Stimulated activated memory B cell treated with anti-CD40 and anti-IgM and Interleukin-4, amounts not matched to agents 10 μg/mL and 1 μg/mL and 100 μg/mL, for 72 hours (primary cell): ENCODE results near the gene ASTN2.

Experiments
- ATAC-seq: fragments of 150-1000 bp; cut with Tn5 transposase; 2 replicates; pipeline ENCODE4 v1.10.0; 2021
- H3K27ac Mint-ChIP-seq: one replicate; pipeline ENCODE4 v1.8.0; 2022; ENCODE audit warnings: mild to moderate bottlenecking, mixed read lengths
- H3K27me3 Mint-ChIP-seq: one replicate; pipeline ENCODE4 v1.8.0; 2022; ENCODE audit warnings: mixed read lengths
- H3K36me3 Mint-ChIP-seq: one replicate; pipeline ENCODE4 v1.8.0; 2022; ENCODE audit warnings: mixed read lengths
- H3K4me1 Mint-ChIP-seq: one replicate; pipeline ENCODE4 v1.8.0; 2022; ENCODE audit warnings: mixed read lengths
- H3K4me3 Mint-ChIP-seq: one replicate; pipeline ENCODE4 v1.8.0; 2022; ENCODE audit warnings: mild to moderate bottlenecking, moderate library complexity, mixed read lengths
- H3K9me3 Mint-ChIP-seq: one replicate; pipeline ENCODE4 v1.8.0; 2022; ENCODE audit warnings: mixed read lengths

ASTN2 gene

DNA sequence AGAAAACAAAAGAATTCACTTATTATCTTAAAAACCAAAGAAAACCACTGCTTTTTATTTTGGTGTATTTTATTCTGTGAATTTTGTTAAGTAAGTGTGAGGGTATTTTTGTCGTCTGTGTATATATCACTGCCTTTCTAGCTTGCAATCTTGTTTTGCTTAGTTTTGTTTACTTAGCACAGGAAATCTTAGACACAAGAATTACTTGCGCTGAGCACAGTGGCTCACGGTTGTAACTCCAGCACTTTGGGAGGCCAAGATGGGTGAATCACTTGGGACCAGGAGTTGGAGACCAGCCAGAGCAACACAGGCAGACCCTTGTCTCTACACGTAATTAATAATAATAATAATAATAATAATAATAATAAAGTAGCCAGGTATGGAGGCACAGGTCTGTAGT, 1030.9 kb downstream of the ASTN2 start:
- Mint-ChIP-seq H3K4me3 (no peak overlapping the region), H3K4me1 (peaks cover 6% of the 10 kb centered on the region), H3K36me3 (no peaks in the 10 kb centered on the region), H3K27me3 (no peaks in the 10 kb centered on the region), H3K9me3 (no peaks in the 10 kb centered on the region), H3K27ac (no peak overlapping the region)
- ATAC-seq: no peak

DNA sequence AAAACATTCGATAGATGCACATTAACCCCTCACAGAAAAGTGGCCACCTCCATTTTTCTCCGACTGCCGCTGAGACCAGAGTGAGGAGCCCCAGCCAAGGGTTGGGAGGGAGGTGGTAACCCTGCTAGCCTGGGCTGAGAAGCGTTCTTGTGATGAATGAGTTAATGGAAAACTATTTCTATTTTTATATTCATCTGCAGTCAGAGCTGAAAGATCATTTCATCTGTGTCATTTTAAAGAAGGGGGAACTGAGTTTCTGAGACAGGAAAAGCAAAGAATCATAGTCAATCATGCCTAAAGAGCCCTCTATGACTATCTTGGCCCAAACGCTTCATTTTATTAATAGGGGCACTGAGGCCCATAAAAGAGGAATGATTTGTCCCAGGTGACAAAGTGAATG, 1031.7 kb downstream of the ASTN2 start:
- Mint-ChIP-seq H3K4me1 (peaks cover 6% of the 10 kb centered on the region), H3K27ac (no peak overlapping the region), H3K36me3 (no peaks in the 10 kb centered on the region), H3K27me3 (no peaks in the 10 kb centered on the region), H3K4me3 (no peak overlapping the region), H3K9me3 (no peaks in the 10 kb centered on the region)
- ATAC-seq: peak; percentile 65

DNA sequence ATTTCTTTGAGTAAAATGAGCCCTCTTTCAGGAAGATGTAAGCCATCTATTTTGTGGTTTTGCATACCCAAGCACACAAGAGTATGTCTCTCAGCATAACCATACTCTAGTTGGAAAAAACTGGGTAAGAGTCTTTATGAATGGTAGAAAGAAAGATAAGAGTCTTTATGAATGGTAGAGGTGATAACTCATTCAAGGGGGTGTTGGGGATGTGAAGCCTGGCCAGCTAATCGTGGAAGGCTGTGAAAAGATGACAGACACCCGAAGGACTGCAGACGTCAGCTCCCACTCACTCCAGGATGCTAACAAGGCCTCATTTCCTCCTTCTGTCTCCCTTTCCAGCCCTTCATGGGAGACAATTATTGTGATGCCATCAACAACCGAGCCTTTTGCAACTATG, 1032.8 kb downstream of the ASTN2 start:
- H3K4me1 Mint-ChIP-seq: peaks cover 6% of the 10 kb centered on the region
- H3K27me3 Mint-ChIP-seq: no peaks in the 10 kb centered on the region
- H3K9me3 Mint-ChIP-seq: no peaks in the 10 kb centered on the region
- no peak overlapping the region for H3K27ac Mint-ChIP-seq
- no peak overlapping the region for H3K4me3 Mint-ChIP-seq
- no peaks in the 10 kb centered on the region for H3K36me3 Mint-ChIP-seq
- ATAC-seq: no peak

DNA sequence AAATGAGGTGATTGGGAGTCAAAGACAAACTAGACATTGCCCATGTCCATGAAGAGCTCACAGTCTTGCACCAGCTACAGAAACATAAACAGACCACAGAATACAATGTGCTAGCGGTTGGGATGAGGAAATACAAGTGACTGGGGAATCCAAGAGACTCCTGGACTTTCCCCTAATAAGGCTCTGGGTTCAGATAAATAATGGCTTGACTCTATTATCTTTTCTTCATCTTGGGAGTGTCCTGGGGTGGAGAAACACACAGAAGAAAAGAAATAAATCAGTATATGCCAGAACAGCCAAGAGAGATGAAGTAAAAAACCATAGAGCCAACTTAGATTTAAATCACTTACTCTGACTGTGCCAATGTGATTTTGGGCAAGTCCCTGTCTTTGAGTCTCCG, 1033.5 kb downstream of the ASTN2 start:
- Mint-ChIP-seq H3K4me1 (peaks cover 6% of the 10 kb centered on the region), H3K9me3 (no peaks in the 10 kb centered on the region), H3K27me3 (no peaks in the 10 kb centered on the region), H3K36me3 (no peaks in the 10 kb centered on the region), H3K27ac (no peak overlapping the region), H3K4me3 (no peak overlapping the region)
- no peak for ATAC-seq

DNA sequence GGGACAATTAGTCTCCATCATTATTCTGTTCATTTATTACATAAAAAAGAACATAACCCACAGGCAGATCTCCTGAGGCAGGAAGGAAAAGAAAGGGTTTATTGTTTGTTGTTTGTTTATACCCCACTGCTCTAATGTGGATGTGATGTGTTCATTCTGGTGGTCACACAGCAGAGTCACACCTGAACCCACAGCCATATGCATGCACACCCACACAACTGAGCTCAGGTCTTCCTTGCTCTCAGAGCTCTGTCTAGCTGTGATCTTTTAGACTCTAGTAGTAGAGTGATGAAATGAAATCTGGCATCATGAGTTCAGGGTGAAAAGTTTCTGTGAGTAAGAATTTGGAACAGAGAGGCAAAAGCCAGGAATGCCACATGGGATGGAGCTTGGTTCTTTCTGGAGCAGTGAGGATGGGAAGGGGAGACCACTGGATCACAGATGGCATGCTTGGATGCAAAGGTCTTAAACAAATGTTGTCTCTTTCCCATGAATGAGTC, 1034.3 kb downstream of the ASTN2 start:
- Mint-ChIP-seq H3K9me3 (no peaks in the 10 kb centered on the region), H3K27me3 (no peaks in the 10 kb centered on the region), H3K4me1 (peaks cover 6% of the 10 kb centered on the region), H3K4me3 (no peak overlapping the region), H3K36me3 (no peaks in the 10 kb centered on the region), H3K27ac (no peak overlapping the region)
- no peak for ATAC-seq

DNA sequence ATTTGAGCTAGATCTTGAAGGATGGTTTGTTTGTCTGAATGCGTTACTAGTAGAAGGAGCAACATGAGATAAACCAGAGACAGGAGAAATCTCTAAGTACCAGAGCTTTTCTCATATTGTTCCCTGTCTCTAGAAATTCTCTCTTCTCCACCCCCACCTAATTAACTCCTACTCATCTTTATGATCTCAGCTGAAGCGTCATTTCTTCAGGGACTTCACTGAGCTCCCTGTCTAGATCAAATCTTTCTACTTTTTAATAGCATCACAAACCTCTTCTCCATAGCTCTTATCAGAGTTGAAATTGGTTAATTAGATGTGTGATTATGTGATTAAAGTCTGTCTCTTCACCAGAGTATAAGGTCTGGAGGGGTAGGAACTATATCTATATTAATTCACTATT, 1035.0 kb downstream of the ASTN2 start:
- peaks cover 6% of the 10 kb centered on the region for H3K4me1 Mint-ChIP-seq
- ATAC-seq: no peak
- H3K9me3 Mint-ChIP-seq: no peaks in the 10 kb centered on the region

DNA sequence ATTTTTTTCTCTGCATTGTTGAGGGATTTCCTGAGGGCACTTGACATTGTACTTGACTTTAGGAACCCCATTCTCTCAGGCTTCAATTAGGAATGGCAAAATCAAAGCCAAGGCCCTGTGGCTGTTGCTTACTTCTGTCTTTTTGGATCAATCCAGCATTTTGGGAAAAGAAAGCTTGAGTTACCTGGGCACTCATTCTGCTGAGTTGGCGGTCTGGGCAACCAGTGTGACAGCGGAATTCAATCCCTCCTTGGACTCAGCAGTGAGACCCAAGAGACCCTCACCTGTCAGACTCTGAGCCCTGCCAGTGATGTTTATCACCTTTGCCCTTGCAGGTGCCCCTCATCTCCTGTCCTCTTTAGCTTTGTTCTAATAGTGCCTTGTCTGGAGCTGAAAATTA, 1036.0 kb downstream of the ASTN2 start:
- Mint-ChIP-seq H3K36me3 (no peaks in the 10 kb centered on the region), H3K27me3 (no peaks in the 10 kb centered on the region), H3K9me3 (peaks cover 2% of the 10 kb centered on the region), H3K4me1 (peaks cover 6% of the 10 kb centered on the region), H3K27ac (no peak overlapping the region), H3K4me3 (no peak overlapping the region)
- ATAC-seq: no peak

More for the DNA sequence above, 1035.0 kb downstream of the ASTN2 start:
- Mint-ChIP-seq H3K4me3 (no peak overlapping the region), H3K27me3 (no peaks in the 10 kb centered on the region), H3K27ac (no peak overlapping the region), H3K36me3 (no peaks in the 10 kb centered on the region)

DNA sequence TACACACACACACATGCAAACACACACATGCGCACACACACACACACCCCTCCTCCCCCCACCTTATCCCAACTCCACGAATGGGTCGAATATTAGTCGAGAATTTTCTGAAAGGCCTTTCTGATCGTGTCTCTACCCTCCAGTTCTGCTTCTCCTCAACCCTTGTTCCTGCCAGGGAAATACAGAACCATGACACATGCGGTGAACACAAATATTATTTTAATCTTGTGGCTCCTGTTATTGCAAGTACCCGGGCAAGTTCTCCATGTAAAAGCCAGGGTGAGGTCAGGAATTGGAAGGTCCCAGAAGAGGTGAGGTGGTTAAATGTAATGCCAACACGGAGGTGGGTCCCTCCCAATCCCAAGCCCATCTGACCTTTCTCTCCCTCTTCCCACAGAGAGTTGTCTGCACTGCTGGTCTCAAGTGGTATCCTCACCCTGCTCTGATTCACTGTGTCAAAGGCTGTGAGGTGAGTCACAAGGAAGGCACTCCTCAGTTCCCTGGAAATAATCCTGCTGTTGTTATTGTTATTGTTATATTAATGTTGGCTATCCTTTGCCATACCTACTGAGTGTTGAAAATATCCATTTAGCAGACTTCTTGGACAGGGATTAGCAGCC, 1037.6 kb downstream of the ASTN2 start:
- peaks cover 4% of the 10 kb centered on the region for H3K9me3 Mint-ChIP-seq
- no peaks in the 10 kb centered on the region for H3K36me3 Mint-ChIP-seq
- H3K27ac Mint-ChIP-seq: no peak overlapping the region
- ATAC-seq: no peak
- H3K4me3 Mint-ChIP-seq: no peak overlapping the region
- H3K27me3 Mint-ChIP-seq: no peaks in the 10 kb centered on the region
- H3K4me1 Mint-ChIP-seq: peaks cover 6% of the 10 kb centered on the region
